ENCODE results near the gene NPHP4.

- TF ChIP-seq CTCF (IDR thresholded peaks at IDR 0.05; ENCODE audit: low read length) (no peak), EZH2phosphoT487 (IDR thresholded peaks at IDR 0.05; ENCODE audit: low read length) (no peak), EZH2 (optimal IDR thresholded peaks at IDR 0.05; ENCODE audit: low read depth, low read length) (no peak)
Observed at GRCh38 chr1:5948681-5949005, 43.6 kb downstream of the NPHP4 start.

Measured in MM.1S (cell line).